B cell (primary cell): ENCODE data around the gene NR4A3. TPM values are rescaled to one million over a fixed set of nuclear protein-coding genes. Genes with fewer than 3 reads are reported as not detected.
A peak's percentile ranks its signal among the peaks of the same experiment; 100 is the strongest.

Experiments used
- ATAC-seq: fragments of 200-7000 bp; cut with Tn5 transposase; one replicate; pipeline ENCODE4 v1.10.0; 2021; ENCODE audit warnings: low read depth, mild to moderate bottlenecking, moderate number of reproducible peaks, moderate library complexity
- CTCF ChIA-PET: fragments of 350-600 bp; sonication (Branson Sonifier 250); formaldehyde crosslinking; loops from one replicate; lab custom pipeline; 2021; ENCODE audit warnings: antibody characterized with exemption, inconsistent platforms; lab: Charles Lee
- POLR2A ChIA-PET: fragments of 350-600 bp; sonication (Branson Sonifier 250); formaldehyde crosslinking; loops from one replicate; lab custom pipeline; 2021; ENCODE audit warnings: antibody characterized with exemption; lab: Charles Lee
- DNase-seq: peaks from one replicate; pipeline ENCODE4 v3.0.0; 2013
- H2AFZ ChIP-seq: 2 replicates; pipeline ENCODE4 v1.6.1; 2012; ENCODE audit warnings: mild to moderate bottlenecking, low read depth, low read length; ENCODE audit not compliant: insufficient read depth, poor library complexity, severe bottlenecking
- H3K27ac ChIP-seq, 2 donors: 1 replicate in 1 of 2; 2 replicates in 1 of 2; pipeline ENCODE4 v1.5.1; 2012 to 2013; ENCODE audit warnings: low read length in 2 of 2, mild to moderate bottlenecking in 2 of 2, moderate library complexity in 1 of 2
- H3K27me3 ChIP-seq, 4 experiments: fragments of 200-600 bp in 1 of 4; sonication (generic) in 1 of 4; replicated peaks in 1 of 4; 1 replicate in 2 of 4; 2 replicates in 2 of 4; pipeline versions ENCODE4 v1.6.1 to v1.7.0; 2013 to 2016; ENCODE audit warnings: low read length in 3 of 4, mild to moderate bottlenecking in 2 of 4, mixed read lengths in 1 of 4, moderate library complexity in 1 of 4; ENCODE audit not compliant: insufficient read depth in 4 of 4, control insufficient read depth in 3 of 4; ENCODE audit errors: control extremely low read depth in 1 of 4
- H3K36me3 ChIP-seq, 2 experiments: replicated peaks in 1 of 2; 1 replicate in 1 of 2; 2 replicates in 1 of 2; pipeline versions ENCODE4 v1.6.1 to v1.7.1; 2013; ENCODE audit warnings: low read length in 1 of 2; ENCODE audit not compliant: insufficient read depth in 2 of 2, control insufficient read depth in 1 of 2; ENCODE audit errors: control extremely low read depth in 1 of 2, extremely low read depth in 1 of 2
- H3K4me1 ChIP-seq, 2 donors: fragments of 200-600 bp in 1 of 2; sonication (generic) in 1 of 2; 1 replicate in 1 of 2; 2 replicates in 1 of 2; pipeline versions ENCODE4 v1.5.1 to v1.6.1; 2013 to 2017; ENCODE audit warnings: low read length in 2 of 2; ENCODE audit not compliant: control insufficient read depth in 2 of 2, insufficient read depth in 2 of 2
- H3K4me2 ChIP-seq: replicated peaks from 2 replicates; pipeline ENCODE3; 2012; ENCODE audit warnings: mild to moderate bottlenecking, low read depth, low read length; ENCODE audit not compliant: poor library complexity, severe bottlenecking
- H3K4me3 ChIP-seq, 5 experiments: fragments of 200-600 bp in 1 of 5; sonication (generic) in 1 of 5; 1 replicate in 3 of 5; 2 replicates in 2 of 5; pipeline versions ENCODE4 v1.5.1 to v1.7.0; 2011 to 2016; ENCODE audit warnings: low read length in 4 of 5, mild to moderate bottlenecking in 4 of 5, low read depth in 2 of 5, control low read depth in 1 of 5, moderate library complexity in 1 of 5; ENCODE audit not compliant: insufficient read depth in 1 of 5; ENCODE audit errors: control extremely low read depth in 1 of 5, extremely low read depth in 1 of 5
- H3K79me2 ChIP-seq: fragments of 200-600 bp; sonication (generic); one replicate; pipeline ENCODE4 v1.6.0; 2016; ENCODE audit warnings: low read length; ENCODE audit not compliant: control insufficient read depth, insufficient read depth
- H3K9ac ChIP-seq: fragments of 200-600 bp; sonication (generic); 2 replicates; pipeline ENCODE4 v1.6.1; 2017; ENCODE audit warnings: mild to moderate bottlenecking, low read length, moderate library complexity
- H3K9me3 ChIP-seq, 3 donors: one replicate each; pipeline versions ENCODE4 v1.6.1 to v1.7.1; 2013; ENCODE audit warnings: low read length in 2 of 3; ENCODE audit not compliant: control insufficient read depth in 2 of 3, insufficient read depth in 1 of 3; ENCODE audit errors: control extremely low read depth in 1 of 3
- H4K20me1 ChIP-seq: 2 replicates; pipeline ENCODE4 v1.6.0; 2012; ENCODE audit warnings: mild to moderate bottlenecking, low read length; ENCODE audit not compliant: insufficient read depth, control insufficient read depth, poor library complexity, severe bottlenecking
- H3K27ac Mint-ChIP-seq: one replicate; pipeline ENCODE4 v1.8.0; 2021; ENCODE audit warnings: mixed read lengths
- H3K27me3 Mint-ChIP-seq: one replicate; pipeline ENCODE4 v1.8.0; 2021; ENCODE audit warnings: mixed read lengths
- H3K4me1 Mint-ChIP-seq: one replicate; pipeline ENCODE4 v1.8.0; 2021; ENCODE audit warnings: mixed read lengths
- H3K4me3 Mint-ChIP-seq: one replicate; pipeline ENCODE4 v1.8.0; 2021; ENCODE audit warnings: mixed read lengths
- H3K9me3 Mint-ChIP-seq: one replicate; pipeline ENCODE4 v1.8.0; 2022; ENCODE audit warnings: mixed read lengths; ENCODE audit not compliant: insufficient read depth
- EZH2 ChIP-seq: IDR thresholded peaks from 2 replicates; pipeline ENCODE4 v1.6.1; 2012; ENCODE audit warnings: borderline replicate concordance, low read depth, mild to moderate bottlenecking, moderate library complexity, low read length; ENCODE audit not compliant: insufficient read depth, poor library complexity, severe bottlenecking
- WGBS: methylation state at CpG from one replicate; pipeline ENCODE4 v1.1.5; 2013; ENCODE audit warnings: missing lambda C conversion rate; ENCODE audit not compliant: insufficient coverage; 5-methylcytosine and 5-hydroxymethylcytosine counted together
- intact Hi-C: fragments of 100-400 bp; cut with micrococcal nuclease; formaldehyde crosslinking; loops from one replicate; pipeline ENCODE4 v1.10.0; 2022
- polyA plus RNA-seq: library from polyadenylated mRNA; depleted of rRNA; stranded (reverse); fragments of >200 nt; gene quantifications from 2 replicates; pipeline ENCODE4 v1.2.3, GENCODE V29; 2012
- total RNA-seq, 2 donors: library from RNA; stranded (reverse); fragments of 120-200 nt in 1 of 2; gene quantifications; 1 replicate in 1 of 2; 2 replicates in 1 of 2; pipeline versions ENCODE4 v1.2.3 to v1.2.4, GENCODE V29; 2013 to 2022
- TF ChIP-seq, protein P1 (sequence below): fragments of 200-600 bp; IDR thresholded peaks from one replicate; pipeline ENCODE4 v1.8.0; 2022; ENCODE audit warnings: antibody characterized with exemption, mild to moderate bottlenecking

Gene NR4A3
- total and polyA plus RNA-seq, 2 donors (not counting 1 experiment from before 2014, with no cell fraction given): 2.5 to 20.1 TPM

DNA sequence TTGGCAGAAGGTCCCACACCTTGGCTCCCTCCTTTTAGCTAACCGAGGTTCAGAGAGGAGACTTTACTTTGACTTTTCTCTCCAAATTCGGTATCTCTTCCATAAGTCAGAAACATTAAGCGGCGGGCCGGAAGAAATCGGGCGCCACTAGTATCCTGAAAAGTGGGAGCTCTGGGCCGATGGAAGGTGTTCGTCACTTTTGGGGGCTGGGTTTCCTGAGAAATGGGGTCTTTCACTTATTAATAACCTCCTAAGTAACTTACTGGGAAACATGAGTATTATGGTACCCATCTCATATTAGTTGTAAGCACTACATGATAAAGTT, 85.5 kb downstream of the NR4A3 start:
- Histone ChIP-seq H3K9me3 (no peaks in the 10 kb centered on the region), H3K27me3 (peaks cover 0 to 3% (median 0%) of the 10 kb centered on the region in 4 experiments), H3K4me1 (peaks cover 4 to 14% of the 10 kb centered on the region in 2 donors), H3K79me2 (peaks cover 31% of the 10 kb centered on the region), H3K9ac (peak overlapping the region; percentile 83), H3K36me3 (peaks cover 0 to 4% of the 10 kb centered on the region in 2 experiments), H2AFZ (peak overlapping the region; percentile 84), H3K4me3 (peak overlapping the region; percentile 75 to 98 (median 97)), H3K4me2 (peak overlapping the region; percentile 83), H4K20me1 (peaks cover 6% of the 10 kb centered on the region), H3K27ac (peak overlapping the region; percentile 91 to 96)
- peak overlapping the region; percentile 99 for H3K4me3 Mint-ChIP-seq
- ChIA-PET CTCF (interaction anchor here (0.7 to 2.1 kb wide), 4 partner anchors 20 to 417 kb away, joined by 3 to 5 read pairs (median 3); no protein-coding TSS in a partner anchor), POLR2A (no interaction called here)
- ATAC-seq (no peak), DNase-seq (no peak)
- no peaks in the 10 kb centered on the region for H3K27me3 Mint-ChIP-seq
- peaks cover 17% of the 10 kb centered on the region for H3K4me1 Mint-ChIP-seq
- TF ChIP-seq, protein P1, sequence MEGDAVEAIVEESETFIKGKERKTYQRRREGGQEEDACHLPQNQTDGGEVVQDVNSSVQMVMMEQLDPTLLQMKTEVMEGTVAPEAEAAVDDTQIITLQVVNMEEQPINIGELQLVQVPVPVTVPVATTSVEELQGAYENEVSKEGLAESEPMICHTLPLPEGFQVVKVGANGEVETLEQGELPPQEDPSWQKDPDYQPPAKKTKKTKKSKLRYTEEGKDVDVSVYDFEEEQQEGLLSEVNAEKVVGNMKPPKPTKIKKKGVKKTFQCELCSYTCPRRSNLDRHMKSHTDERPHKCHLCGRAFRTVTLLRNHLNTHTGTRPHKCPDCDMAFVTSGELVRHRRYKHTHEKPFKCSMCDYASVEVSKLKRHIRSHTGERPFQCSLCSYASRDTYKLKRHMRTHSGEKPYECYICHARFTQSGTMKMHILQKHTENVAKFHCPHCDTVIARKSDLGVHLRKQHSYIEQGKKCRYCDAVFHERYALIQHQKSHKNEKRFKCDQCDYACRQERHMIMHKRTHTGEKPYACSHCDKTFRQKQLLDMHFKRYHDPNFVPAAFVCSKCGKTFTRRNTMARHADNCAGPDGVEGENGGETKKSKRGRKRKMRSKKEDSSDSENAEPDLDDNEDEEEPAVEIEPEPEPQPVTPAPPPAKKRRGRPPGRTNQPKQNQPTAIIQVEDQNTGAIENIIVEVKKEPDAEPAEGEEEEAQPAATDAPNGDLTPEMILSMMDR: no peak
- no peak for TF ChIP-seq EZH2
- WGBS: no CpG with 5 or more reads among the region's 9 CpGs
- H3K9me3 Mint-ChIP-seq: no peaks in the 10 kb centered on the region
- peak overlapping the region; percentile 98 for H3K27ac Mint-ChIP-seq
- intact Hi-C loops: loop anchor here (1.0 to 2.0 kb wide), 3 partner anchors 88 to 722 kb away; no protein-coding TSS in a partner anchor

GRCh38 chr9:99911600-99911999, 89.9 kb downstream of the NR4A3 start:
- no peak overlapping the region for H3K27ac ChIP-seq
- ATAC-seq (no peak), DNase-seq (no peak)
- no peaks in the 10 kb centered on the region for H3K27me3 Mint-ChIP-seq
- H3K4me3 ChIP-seq: no peak overlapping the region
- H4K20me1 ChIP-seq: peaks cover 6% of the 10 kb centered on the region
- H3K79me2 ChIP-seq: peaks cover 56% of the 10 kb centered on the region
- no peak overlapping the region for H3K4me3 Mint-ChIP-seq
- no peaks in the 10 kb centered on the region for H3K9me3 Mint-ChIP-seq
- ChIA-PET POLR2A (no interaction called here), CTCF (no interaction called here)
- no peak overlapping the region for H3K9ac ChIP-seq
- intact Hi-C loops: no loop called here
- 98% methylated on average over 6 of the region's 7 CpGs for WGBS
- TF ChIP-seq EZH2: no peak
- TF ChIP-seq, protein P1: no peak
- H3K36me3 ChIP-seq: peaks cover 0 to 10% of the 10 kb centered on the region in 2 experiments
- no peak overlapping the region for H3K27ac Mint-ChIP-seq
- H3K27me3 ChIP-seq: no peaks in the 10 kb centered on the region
- H2AFZ ChIP-seq: no peak overlapping the region
- no peaks in the 10 kb centered on the region for H3K9me3 ChIP-seq
- H3K4me2 ChIP-seq: no peak overlapping the region
- H3K4me1 ChIP-seq: peaks cover 0 to 7% of the 10 kb centered on the region in 2 donors
- H3K4me1 Mint-ChIP-seq: peaks cover 18% of the 10 kb centered on the region

Other genes starting within 250 kb of the NR4A3 start
- gene STX17, start 84.8 kb downstream of the NR4A3 start, total RNA-seq: 40.2 and 42.9 TPM in 2 replicates
- 7.2 and 10.2 TPM in 2 replicates for gene STX17, start 84.8 kb downstream of the NR4A3 start, polyA plus RNA-seq